ENCODE results near the gene OR2A2.

The OR2A2 gene

GRCh38 chr7:144144426-144144825 is 35.0 kb downstream of the OR2A2 start:
- no peak for DNase-seq

GRCh38 chr7:144148224-144148827 is 38.9 kb downstream of the OR2A2 start:
- no peak for DNase-seq

GRCh38 chr7:144158861-144159260 is 49.5 kb downstream of the OR2A2 start:
- no peak for DNase-seq
